ENCODE results near the gene CYP3A7.
"Not testable (repeated sequence)": the region's sequence is repeated elsewhere in the genome, so short reads cannot be mapped to it uniquely, and the experiment has no call there.

CYP3A7 gene

GRCh38 chr7:99665312-99666012 is 69.5 kb downstream of the CYP3A7 start:
- no peak for DNase-seq

GRCh38 chr7:99657879-99658278 is 77.1 kb downstream of the CYP3A7 start:
- not testable (repeated sequence) for DNase-seq

All from NCI-H226 (cell line).